K562 (cell line): Measurements from ENCODE around the gene HSPA1L. TPM values are rescaled to one million over a fixed set of nuclear protein-coding genes. Genes with fewer than 3 reads are reported as not detected.
A peak's percentile ranks its signal among the peaks of the same experiment; 100 is the strongest.

Experiments
- ATF7 ChIP-seq: fragments of 450-650 bp; IDR thresholded peaks from 2 replicates; pipeline ENCODE4 v1.7.1; 2014; ENCODE audit warnings: mild to moderate bottlenecking, moderate library complexity
- CBFB ChIP-seq: sonication (generic); formaldehyde crosslinking; IDR thresholded peaks from 2 replicates; pipeline ENCODE4 v1.4.0; 2020; ENCODE audit warnings: mild to moderate bottlenecking, missing genetic modification reagents
- CBX8 ChIP-seq: fragments of 200-600 bp; sonication (generic); IDR thresholded peaks from 2 replicates; pipeline ENCODE4 v1.6.1; 2012; ENCODE audit warnings: borderline replicate concordance, mixed run types, low read depth, mild to moderate bottlenecking, moderate library complexity, mixed read lengths, low read length, control low read depth, inconsistent platforms; ENCODE audit not compliant: poor library complexity, severe bottlenecking; ENCODE audit errors: extremely low read depth
- DMBX1 ChIP-seq: fragments of 250-450 bp; sonication (Bioruptor Pico); IDR thresholded peaks from 2 replicates; pipeline ENCODE4 v1.8.0; 2022; ENCODE audit warnings: inconsistent platforms, mild to moderate bottlenecking, moderate library complexity, borderline replicate concordance
- FOXP1 ChIP-seq: sonication (generic); formaldehyde crosslinking; IDR thresholded peaks from 2 replicates; pipeline ENCODE4 v1.8.0; 2022; ENCODE audit warnings: mild to moderate bottlenecking, missing genetic modification reagents
- HDAC2 ChIP-seq: fragments of 450-650 bp; IDR thresholded peaks from 2 replicates; pipeline ENCODE4 v1.6.1; 2016; ENCODE audit warnings: mild to moderate bottlenecking
- L3MBTL2 ChIP-seq: fragments of 450-650 bp; IDR thresholded peaks from 2 replicates; pipeline ENCODE4 v1.6.1; 2016; ENCODE audit warnings: mild to moderate bottlenecking, moderate library complexity
- RCOR1 ChIP-seq, 2 experiments: IDR thresholded peaks; 2 replicates each; pipeline ENCODE4 v1.6.1; 2012; ENCODE audit warnings: low read depth in 2 of 2, low read length in 2 of 2, borderline replicate concordance in 1 of 2, improper control_type of control experiment in 1 of 2
- SMAD3 ChIP-seq: fragments of 450-650 bp; formaldehyde crosslinking; conservative IDR thresholded peaks from 2 replicates; pipeline ENCODE4 v1.4.0; 2020; ENCODE audit warnings: mild to moderate bottlenecking
- SMARCA5 ChIP-seq: fragments of 450-650 bp; IDR thresholded peaks from 2 replicates; pipeline ENCODE4 v1.6.1; 2016
- TCF7L2 ChIP-seq: fragments of 150-350 bp; IDR thresholded peaks from 2 replicates; pipeline ENCODE4 v1.6.1; 2016; ENCODE audit warnings: low read depth, mild to moderate bottlenecking, low read length, moderate library complexity
- ZBTB1 ChIP-seq: sonication (generic); formaldehyde crosslinking; IDR thresholded peaks from 2 replicates; pipeline ENCODE4 v1.8.1; 2023; ENCODE audit warnings: missing genetic modification reagents, low read depth, mild to moderate bottlenecking, borderline replicate concordance
- ZNF77 ChIP-seq: fragments of 250-450 bp; sonication (Bioruptor Pico); IDR thresholded peaks from 2 replicates; pipeline ENCODE4 v1.5.0; 2020
- polyA plus RNA-seq, 8 experiments: library from polyadenylated mRNA; depleted of rRNA in 4 of 8; stranded (reverse) in 5 of 8; unstranded in 3 of 8; fragments of >200 nt; fragmentation: Nextera tagmentation in 2 of 8; fragmentation: Illumina TruSeq in 1 of 8; extraction: Ambion mirVana in 2 of 8; extraction: Trizol in 1 of 8; gene quantifications; 2 replicates each; pipeline versions ENCODE4 v1.2.1 to v1.2.3, GENCODE V29; 2011 to 2014; ENCODE audit warnings: inconsistent platforms in 1 of 8, missing spikeins in 1 of 8
- total RNA-seq, 7 experiments: library from RNA; depleted of rRNA in 6 of 7; stranded (reverse); fragments of >200 nt in 6 of 7; fragmentation: Illumina TruSeq in 2 of 7; extraction: Trizol in 2 of 7; gene quantifications; 2 replicates each; pipeline versions ENCODE4 v1.2.1 to v1.2.3, GENCODE V29; 2011 to 2021; ENCODE audit warnings: low replicate concordance in 1 of 7
- TF ChIP-seq, protein P1 (sequence below): sonication (generic); formaldehyde crosslinking; IDR thresholded peaks from 2 replicates; pipeline ENCODE4 v1.8.0; 2022; ENCODE audit warnings: mild to moderate bottlenecking, missing genetic modification reagents
- TF ChIP-seq, protein P2 (sequence below): fragments of 250-450 bp; sonication (Bioruptor Pico); IDR thresholded peaks from 2 replicates; pipeline ENCODE4 v1.5.0; 2022; ENCODE audit warnings: mild to moderate bottlenecking
- TF ChIP-seq, protein P3 (sequence below): sonication (generic); formaldehyde crosslinking; IDR thresholded peaks from 2 replicates; pipeline ENCODE4 v1.8.1; 2023; ENCODE audit warnings: mild to moderate bottlenecking, missing genetic modification reagents
- TF ChIP-seq, protein P4 (sequence below): fragments of 200-800 bp; sonication (Bioruptor generic); IDR thresholded peaks from 2 replicates; pipeline ENCODE4 v1.6.1; 2016; ENCODE audit warnings: missing genetic modification characterization, missing compliant biosample characterization

Gene HSPA1L
- total and polyA plus RNA-seq, 9 of the 15 experiments (the other 6 are each of a cell fraction or from before 2014, with no cell fraction given) = 0.14 to 2.1 (median 1.3) TPM

GRCh38 chr6:31776989-31777666 is 38.0 kb downstream of the HSPA1L start, which contains the start of gene VWA7 (continued):
- TF ChIP-seq, protein P1, sequence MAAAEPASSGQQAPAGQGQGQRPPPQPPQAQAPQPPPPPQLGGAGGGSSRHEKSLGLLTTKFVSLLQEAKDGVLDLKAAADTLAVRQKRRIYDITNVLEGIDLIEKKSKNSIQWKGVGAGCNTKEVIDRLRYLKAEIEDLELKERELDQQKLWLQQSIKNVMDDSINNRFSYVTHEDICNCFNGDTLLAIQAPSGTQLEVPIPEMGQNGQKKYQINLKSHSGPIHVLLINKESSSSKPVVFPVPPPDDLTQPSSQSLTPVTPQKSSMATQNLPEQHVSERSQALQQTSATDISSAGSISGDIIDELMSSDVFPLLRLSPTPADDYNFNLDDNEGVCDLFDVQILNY (CRISPR knock-in tag) = no peak; the same call in 1 of the 2 replicates
- TF ChIP-seq ATF7 = peak; percentile 98
- TF ChIP-seq, protein P2, sequence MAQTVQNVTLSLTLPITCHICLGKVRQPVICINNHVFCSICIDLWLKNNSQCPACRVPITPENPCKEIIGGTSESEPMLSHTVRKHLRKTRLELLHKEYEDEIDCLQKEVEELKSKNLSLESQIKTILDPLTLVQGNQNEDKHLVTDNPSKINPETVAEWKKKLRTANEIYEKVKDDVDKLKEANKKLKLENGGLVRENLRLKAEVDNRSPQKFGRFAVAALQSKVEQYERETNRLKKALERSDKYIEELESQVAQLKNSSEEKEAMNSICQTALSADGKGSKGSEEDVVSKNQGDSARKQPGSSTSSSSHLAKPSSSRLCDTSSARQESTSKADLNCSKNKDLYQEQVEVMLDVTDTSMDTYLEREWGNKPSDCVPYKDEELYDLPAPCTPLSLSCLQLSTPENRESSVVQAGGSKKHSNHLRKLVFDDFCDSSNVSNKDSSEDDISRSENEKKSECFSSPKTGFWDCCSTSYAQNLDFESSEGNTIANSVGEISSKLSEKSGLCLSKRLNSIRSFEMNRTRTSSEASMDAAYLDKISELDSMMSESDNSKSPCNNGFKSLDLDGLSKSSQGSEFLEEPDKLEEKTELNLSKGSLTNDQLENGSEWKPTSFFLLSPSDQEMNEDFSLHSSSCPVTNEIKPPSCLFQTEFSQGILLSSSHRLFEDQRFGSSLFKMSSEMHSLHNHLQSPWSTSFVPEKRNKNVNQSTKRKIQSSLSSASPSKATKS (CRISPR knock-in tag) = no peak
- TF ChIP-seq L3MBTL2 = peak; percentile 80
- TF ChIP-seq FOXP1 (CRISPR knock-in tag) = 0 out of 2 replicates have a peak, but pooled peaks have one; percentile 89
- TF ChIP-seq ZNF77 (CRISPR knock-in tag) = 0 out of 2 replicates have a peak, but pooled peaks have one; percentile 23
- peak; percentile 63 for TF ChIP-seq TCF7L2
- TF ChIP-seq RCOR1 (IDR thresholded peaks at IDR 0.05; ENCODE audit: borderline replicate concordance in 1 of 2, low read depth in 2 of 2, low read length in 2 of 2) = peak; percentile 69 to 98
- TF ChIP-seq CBX8 = no peak
- TF ChIP-seq SMAD3 (CRISPR knock-in tag) = peak; percentile 69; the same call in 1 of the 2 replicates
- TF ChIP-seq, protein P3, sequence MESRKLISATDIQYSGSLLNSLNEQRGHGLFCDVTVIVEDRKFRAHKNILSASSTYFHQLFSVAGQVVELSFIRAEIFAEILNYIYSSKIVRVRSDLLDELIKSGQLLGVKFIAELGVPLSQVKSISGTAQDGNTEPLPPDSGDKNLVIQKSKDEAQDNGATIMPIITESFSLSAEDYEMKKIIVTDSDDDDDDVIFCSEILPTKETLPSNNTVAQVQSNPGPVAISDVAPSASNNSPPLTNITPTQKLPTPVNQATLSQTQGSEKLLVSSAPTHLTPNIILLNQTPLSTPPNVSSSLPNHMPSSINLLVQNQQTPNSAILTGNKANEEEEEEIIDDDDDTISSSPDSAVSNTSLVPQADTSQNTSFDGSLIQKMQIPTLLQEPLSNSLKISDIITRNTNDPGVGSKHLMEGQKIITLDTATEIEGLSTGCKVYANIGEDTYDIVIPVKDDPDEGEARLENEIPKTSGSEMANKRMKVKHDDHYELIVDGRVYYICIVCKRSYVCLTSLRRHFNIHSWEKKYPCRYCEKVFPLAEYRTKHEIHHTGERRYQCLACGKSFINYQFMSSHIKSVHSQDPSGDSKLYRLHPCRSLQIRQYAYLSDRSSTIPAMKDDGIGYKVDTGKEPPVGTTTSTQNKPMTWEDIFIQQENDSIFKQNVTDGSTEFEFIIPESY = peak; percentile 92
- TF ChIP-seq DMBX1 = peak; percentile 71; the same call in 1 of the 2 replicates
- TF ChIP-seq CBFB (CRISPR knock-in tag) = peak; percentile 90
- peak; percentile 96 for TF ChIP-seq HDAC2
- peak; percentile 57; the same call in 1 of the 2 replicates for TF ChIP-seq ZBTB1
- 0 out of 2 replicates have a peak, but pooled peaks have one; percentile 18 for TF ChIP-seq SMARCA5
- TF ChIP-seq, protein P4, sequence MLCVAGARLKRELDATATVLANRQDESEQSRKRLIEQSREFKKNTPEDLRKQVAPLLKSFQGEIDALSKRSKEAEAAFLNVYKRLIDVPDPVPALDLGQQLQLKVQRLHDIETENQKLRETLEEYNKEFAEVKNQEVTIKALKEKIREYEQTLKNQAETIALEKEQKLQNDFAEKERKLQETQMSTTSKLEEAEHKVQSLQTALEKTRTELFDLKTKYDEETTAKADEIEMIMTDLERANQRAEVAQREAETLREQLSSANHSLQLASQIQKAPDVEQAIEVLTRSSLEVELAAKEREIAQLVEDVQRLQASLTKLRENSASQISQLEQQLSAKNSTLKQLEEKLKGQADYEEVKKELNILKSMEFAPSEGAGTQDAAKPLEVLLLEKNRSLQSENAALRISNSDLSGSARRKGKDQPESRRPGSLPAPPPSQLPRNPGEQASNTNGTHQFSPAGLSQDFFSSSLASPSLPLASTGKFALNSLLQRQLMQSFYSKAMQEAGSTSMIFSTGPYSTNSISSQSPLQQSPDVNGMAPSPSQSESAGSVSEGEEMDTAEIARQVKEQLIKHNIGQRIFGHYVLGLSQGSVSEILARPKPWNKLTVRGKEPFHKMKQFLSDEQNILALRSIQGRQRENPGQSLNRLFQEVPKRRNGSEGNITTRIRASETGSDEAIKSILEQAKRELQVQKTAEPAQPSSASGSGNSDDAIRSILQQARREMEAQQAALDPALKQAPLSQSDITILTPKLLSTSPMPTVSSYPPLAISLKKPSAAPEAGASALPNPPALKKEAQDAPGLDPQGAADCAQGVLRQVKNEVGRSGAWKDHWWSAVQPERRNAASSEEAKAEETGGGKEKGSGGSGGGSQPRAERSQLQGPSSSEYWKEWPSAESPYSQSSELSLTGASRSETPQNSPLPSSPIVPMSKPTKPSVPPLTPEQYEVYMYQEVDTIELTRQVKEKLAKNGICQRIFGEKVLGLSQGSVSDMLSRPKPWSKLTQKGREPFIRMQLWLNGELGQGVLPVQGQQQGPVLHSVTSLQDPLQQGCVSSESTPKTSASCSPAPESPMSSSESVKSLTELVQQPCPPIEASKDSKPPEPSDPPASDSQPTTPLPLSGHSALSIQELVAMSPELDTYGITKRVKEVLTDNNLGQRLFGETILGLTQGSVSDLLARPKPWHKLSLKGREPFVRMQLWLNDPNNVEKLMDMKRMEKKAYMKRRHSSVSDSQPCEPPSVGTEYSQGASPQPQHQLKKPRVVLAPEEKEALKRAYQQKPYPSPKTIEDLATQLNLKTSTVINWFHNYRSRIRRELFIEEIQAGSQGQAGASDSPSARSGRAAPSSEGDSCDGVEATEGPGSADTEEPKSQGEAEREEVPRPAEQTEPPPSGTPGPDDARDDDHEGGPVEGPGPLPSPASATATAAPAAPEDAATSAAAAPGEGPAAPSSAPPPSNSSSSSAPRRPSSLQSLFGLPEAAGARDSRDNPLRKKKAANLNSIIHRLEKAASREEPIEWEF (CRISPR knock-in tag) = peak; percentile 66; the same call in 1 of the 2 replicates
